ENCODE measurements around the gene RAMACL.

RAMACL gene

DNA sequence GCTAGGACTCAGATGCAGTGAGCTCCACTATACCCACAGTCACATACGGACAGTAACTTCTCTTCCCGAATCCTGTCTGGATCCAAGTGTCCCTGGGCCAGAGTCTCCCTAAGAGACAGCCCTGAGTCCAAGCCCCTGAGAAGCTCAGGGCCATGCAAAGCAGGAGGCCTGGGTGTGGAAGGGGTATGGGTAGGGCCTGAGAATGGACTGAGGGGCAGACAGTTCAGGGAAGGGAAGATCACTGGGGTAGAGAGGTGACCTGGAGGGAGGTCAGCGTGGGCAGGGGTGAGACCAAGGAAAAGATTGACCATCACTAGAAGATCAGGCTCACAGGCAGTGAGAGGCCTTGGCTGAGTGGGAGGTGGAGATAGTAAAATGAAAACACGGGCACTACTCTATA lies 31.8 kb upstream of the RAMACL start:
- no peak for DNase-seq (ENCODE audit: low read depth in 2 of 3, low spot score in 1 of 3)

GRCh38 chr6:166617359-166617758 lies 30.9 kb upstream of the RAMACL start:
- DNase-seq (ENCODE audit: low read depth in 2 of 3, low spot score in 1 of 3): no peak

DNA sequence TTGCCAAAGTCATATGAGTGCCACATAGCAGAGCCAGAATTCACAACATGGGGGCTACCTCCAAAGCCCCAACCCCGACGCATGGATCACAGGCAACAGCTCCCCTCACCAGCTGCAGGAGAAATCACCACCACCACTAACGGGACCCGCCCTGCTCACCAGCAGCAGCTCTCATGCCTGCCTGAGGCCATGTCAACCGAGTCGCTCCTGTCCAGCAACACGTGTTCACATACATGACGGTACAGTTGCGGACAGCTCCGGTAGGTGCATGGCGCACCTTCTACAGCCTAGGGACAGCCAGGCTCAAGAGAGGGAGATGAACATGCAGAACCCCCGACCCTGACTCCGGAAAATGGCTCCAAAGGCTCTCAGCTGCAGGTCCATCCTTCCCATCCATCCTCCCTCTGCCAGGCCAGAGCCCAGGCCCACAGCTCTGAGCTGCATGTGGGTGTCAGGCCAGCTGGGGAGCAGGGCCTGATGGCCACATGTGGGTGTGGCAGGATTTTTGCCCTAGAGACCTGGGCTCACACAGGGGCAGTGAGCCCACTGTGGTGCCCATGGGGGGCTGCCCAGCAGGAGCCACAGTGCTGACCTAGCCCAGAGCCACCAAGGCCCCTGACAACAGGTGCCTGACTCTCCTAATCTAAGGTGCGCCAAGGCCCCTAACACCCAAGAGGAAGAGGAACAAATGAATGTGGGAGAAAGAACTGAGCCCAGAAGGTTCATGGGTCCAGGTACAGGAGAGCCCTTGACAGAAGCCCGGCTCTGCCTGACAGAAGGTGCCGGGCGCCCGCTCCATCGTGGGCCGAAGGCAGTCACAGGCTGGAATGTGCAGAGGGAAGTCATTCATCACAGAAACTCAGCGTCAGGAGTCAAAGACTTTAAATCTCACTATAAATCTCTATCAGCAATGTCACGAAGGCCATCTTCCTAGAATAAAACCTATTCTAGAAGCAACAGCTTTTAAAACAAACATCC lies 30.1 kb upstream of the RAMACL start:
- DNase-seq (ENCODE audit: low read depth in 2 of 3, low spot score in 1 of 3): no peak

DNA sequence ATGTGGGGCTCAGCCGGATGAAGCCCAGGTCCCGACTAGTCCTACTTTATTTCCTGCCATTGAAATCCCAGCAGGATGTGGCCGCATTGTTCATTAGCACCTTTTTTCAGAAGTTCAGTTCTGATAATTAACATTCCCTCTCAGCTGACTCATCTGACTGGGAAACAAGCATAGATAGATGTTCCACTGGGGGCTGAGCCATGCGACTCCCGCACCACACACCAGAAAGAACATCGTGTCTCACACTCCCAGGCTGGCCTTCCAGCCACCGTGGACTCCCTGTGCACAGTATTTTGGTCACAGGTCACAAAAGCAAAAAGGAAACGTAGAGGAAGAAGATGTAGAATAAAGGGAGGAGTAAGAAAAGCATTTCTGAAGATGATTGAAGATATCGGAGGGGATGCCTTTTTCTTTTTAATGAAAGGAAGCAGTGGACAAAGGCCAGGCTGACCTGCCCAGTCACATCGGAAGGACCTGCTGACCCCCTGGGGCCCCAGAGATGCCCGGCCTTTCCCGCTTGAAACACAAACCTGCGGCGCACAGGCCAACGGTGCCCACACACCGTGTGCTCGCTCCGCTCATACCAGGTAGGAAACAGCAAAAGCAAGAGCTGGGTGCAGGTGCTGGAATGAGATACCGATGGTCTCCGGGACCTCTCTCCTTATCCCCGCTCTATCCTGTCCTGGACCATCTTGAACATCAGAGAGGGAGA lies 28.7 kb upstream of the RAMACL start:
- DNase-seq (ENCODE audit: low read depth in 2 of 3, low spot score in 1 of 3): no peak

DNA sequence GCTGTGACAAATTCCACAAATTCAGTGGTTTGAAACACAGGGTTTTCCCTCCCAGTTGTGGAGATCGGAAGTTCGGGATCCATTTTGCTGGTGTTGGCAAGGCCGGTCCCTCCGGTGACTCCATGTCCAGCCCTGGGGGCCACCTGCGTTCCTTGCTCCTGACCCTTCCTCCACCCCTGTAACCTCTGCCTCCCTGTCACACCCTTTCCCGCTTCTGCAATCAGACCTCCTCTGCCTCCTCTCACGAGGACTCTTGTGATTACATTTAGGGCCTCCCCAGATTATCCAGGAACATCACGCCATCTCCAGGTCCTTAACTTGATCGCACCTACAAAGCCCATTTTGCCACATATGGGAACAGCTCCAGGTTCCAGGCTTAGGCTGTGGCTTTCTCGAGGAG lies 28.1 kb upstream of the RAMACL start:
- no peak for DNase-seq (ENCODE audit: low read depth in 2 of 3, low spot score in 1 of 3)

GRCh38 chr6:166614171-166614583 lies 27.7 kb upstream of the RAMACL start:
- no peak for DNase-seq (ENCODE audit: low read depth in 2 of 3, low spot score in 1 of 3)

- DNase-seq (ENCODE audit: low read depth in 2 of 3, low spot score in 1 of 3): no peak
Observed at GRCh38 chr6:166613027-166613426, 26.5 kb upstream of the RAMACL start.

GRCh38 chr6:166612471-166612881 lies 26.0 kb upstream of the RAMACL start:
- DNase-seq (ENCODE audit: low read depth in 2 of 3, low spot score in 1 of 3): no peak

DNA sequence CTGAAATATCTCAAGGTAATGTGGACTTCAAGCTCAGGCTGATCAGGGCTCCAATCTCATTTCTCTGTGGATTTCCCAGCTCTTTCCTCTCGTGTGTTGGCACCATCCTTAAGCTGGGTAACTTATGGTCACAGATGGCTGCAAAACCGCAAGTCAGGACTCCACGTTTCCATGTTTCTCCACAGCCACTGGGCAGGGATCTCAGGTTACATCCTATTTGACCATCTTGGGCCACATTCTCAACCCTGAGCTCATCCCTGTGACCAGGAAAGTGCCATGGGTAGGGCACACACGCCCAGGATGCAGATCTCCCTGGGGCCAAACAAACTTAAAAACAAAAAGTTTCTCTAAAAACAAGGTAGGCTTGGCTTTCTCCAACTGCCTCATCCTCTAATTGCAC lies 25.2 kb upstream of the RAMACL start:
- DNase-seq (ENCODE audit: low read depth in 2 of 3, low spot score in 1 of 3): no peak

DNA sequence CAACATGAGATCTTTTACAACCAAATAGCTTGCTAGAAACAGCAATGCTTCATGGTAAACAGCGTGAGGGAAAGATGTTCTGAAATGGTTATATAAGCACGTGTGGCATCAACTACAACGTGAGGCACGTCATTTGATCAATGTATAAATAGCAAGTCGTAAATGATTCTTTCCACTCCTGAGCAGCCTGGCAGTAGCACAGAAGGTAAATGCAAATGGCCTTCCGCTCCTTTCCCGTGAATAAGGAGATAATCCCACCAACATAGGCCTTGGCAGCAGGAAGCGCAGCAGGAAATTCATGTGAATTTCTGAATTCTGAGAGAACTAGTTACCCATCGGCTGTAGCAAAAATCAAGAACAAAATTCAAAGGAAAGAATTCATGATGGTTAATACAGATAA lies 23.6 kb upstream of the RAMACL start:
- DNase-seq (ENCODE audit: low read depth in 2 of 3, low spot score in 1 of 3): no peak

GRCh38 chr6:166608774-166609173 lies 22.3 kb upstream of the RAMACL start:
- no peak for DNase-seq (ENCODE audit: low read depth in 2 of 3, low spot score in 1 of 3)

- no peak for DNase-seq (ENCODE audit: low read depth in 2 of 3, low spot score in 1 of 3)
Observed at GRCh38 chr6:166605752-166606151, 19.3 kb upstream of the RAMACL start.

- no peak for DNase-seq (ENCODE audit: low read depth in 2 of 3, low spot score in 1 of 3)
Observed at GRCh38 chr6:166604911-166605310, 18.4 kb upstream of the RAMACL start.

- DNase-seq (ENCODE audit: low read depth in 2 of 3, low spot score in 1 of 3): no peak
Observed at GRCh38 chr6:166604328-166604727, 17.9 kb upstream of the RAMACL start.

GRCh38 chr6:166603043-166603690 lies 16.7 kb upstream of the RAMACL start:
- DNase-seq (ENCODE audit: low read depth in 2 of 3, low spot score in 1 of 3): no peak

- DNase-seq (ENCODE audit: low read depth in 2 of 3, low spot score in 1 of 3): no peak
Observed at GRCh38 chr6:166601956-166602355, 15.5 kb upstream of the RAMACL start.

GRCh38 chr6:166600931-166601330 lies 14.5 kb upstream of the RAMACL start:
- DNase-seq (ENCODE audit: low read depth in 2 of 3, low spot score in 1 of 3): no peak

DNA sequence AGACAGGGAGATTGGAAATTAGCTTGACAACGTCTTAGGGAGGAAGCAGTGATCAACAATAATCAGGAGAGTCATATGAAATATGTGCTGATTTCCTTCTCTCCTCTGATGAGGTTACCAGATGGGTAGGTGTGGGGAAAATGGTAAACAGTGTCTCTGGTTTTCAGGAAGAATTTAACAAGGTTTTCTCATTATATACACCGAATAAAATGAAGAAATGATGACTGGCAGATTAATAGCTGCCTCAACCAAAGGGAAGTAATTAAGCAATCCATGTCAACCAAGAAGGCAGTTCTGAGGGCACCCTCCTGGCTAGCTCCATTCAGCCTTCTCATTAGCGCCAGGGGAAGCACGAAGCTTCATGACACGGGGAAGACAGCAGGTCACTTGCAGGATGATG lies 12.7 kb upstream of the RAMACL start:
- DNase-seq (ENCODE audit: low read depth in 2 of 3, low spot score in 1 of 3): no peak

DNA sequence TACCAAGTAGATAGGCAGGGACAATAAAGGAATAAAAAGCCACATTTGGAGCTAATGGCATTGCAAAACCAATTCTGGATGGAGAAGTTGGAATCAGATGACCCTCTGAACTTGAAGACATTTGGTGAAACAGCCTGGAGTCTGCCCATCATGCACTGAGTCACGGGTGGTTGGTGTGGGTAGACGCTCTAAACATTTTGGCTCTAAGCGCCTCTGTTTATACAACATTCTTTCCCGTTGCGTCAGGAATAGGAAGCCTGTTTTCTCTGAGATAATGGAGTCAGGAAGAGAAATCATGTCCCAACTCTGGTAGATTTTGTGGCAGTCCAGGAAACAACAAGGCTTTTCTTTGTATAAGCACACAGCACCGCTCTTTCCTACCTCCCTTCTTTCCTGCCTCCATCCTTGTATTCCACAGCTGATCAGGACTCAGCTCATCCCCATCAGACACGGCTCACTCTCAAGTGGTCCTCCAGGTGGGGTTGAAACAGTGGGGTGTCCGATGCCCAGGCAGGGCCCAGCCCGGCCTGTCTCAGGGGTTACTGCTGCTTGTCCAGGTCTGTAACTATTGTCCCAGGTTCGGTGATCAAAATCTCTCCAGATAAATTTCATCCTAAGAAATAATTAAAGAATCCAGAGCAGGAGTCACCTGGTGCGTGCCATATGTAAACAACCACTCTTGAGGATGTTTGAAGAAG lies 12.1 kb upstream of the RAMACL start:
- no peak for DNase-seq (ENCODE audit: low read depth in 2 of 3, low spot score in 1 of 3)

DNA sequence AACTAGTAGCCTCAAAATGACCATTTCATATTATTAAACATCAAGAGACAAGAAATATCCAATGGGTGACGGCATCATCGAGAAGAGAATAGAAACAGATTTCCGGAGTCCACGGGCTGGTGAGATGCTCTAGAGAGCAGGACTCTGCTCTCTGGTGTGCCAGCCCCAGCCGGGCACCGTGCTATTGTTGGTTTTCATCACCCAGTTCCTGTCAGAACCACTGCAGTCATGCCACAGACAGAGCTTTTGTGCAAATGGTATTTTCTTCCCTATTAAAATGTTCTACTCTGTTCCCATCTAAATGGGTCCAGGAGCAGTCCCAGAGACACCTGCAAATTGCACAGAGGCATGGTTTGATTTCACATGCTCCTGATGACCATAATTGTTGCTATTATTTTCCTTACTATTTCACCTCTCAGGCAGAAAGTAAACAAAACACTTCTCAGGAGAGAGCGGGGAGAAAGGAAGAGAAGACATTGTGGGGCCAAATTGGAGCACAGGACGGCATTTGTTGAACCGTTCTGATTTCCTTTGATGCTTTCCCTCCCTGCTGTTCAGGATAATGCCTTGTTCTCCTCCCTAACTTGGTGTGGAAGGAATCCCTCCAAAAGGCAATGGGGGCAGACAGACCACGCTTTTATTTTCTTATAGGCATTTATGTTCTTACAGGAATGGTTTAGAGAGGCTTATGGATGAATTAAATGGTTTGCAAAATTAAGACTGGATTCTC lies 11.4 kb upstream of the RAMACL start:
- no peak for DNase-seq (ENCODE audit: low read depth in 2 of 3, low spot score in 1 of 3)

All from stimulated activated CD4-positive, alpha-beta T cell treated with anti-CD3 and anti-CD28 coated beads, Interleukin-12 subunit alpha, Interleukin-12 subunit beta, amount 100 ng/mL, for 48 hours (primary cell).